HG03521 (cell line): ENCODE measurements around the gene ZFP69B.

Experiments
- ATAC-seq: cut with Tn5 transposase; IDR thresholded peaks from one replicate; pipeline ENCODE4 v1.9.1; 2021; ENCODE audit warnings: mild to moderate bottlenecking, moderate library complexity; ENCODE audit not compliant: unreplicated experiment

The ZFP69B gene

GRCh38 chr1:40449684-40450494 lies at the start of gene ZFP69B:
ZFP69B (plus strand) TSS chr1:40450476; CDS start chr1:40450962, 486 bp downstream.
- ATAC-seq, result peak; percentile 85

GRCh38 chr1:40401473-40402201 lies 48.6 kb upstream of the ZFP69B start:
- ATAC-seq, result no peak

DNA sequence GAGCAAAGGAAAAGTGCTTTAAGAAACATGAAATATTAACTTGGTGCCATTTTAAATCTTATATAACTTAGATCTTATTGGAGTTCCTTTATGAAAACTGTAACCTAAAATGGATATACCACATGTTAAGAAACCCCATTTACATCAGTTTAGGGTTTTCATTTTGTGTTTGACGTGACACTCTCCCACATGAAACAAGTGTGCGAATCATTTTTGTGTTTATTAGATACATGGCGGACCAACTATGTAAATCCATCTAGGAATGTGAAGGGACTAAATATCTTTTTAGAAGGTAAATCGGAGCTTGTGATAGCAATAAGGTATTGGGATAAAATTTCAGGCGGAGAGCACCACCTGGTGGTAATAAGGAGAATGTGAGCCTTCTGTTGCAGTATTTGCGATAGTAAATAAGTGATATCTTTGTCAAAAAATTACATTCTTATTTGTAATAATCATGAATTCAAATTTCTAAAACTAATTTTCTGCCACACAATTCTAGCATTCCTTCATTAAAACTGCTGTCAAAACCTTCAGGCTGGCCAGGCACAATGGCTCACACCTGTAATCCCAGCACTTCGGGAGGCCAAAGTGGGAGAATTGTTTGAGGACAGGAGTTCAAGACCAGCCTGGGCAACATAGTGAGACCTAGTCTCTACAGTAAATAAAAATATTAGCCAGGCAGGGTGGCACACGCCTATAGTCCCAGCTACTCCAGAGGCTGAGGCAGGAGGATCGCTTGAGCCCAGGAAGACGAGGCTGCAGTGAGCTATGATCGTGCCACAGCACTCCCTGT lies 45.4 kb upstream of the ZFP69B start:
- no peak for ATAC-seq

DNA sequence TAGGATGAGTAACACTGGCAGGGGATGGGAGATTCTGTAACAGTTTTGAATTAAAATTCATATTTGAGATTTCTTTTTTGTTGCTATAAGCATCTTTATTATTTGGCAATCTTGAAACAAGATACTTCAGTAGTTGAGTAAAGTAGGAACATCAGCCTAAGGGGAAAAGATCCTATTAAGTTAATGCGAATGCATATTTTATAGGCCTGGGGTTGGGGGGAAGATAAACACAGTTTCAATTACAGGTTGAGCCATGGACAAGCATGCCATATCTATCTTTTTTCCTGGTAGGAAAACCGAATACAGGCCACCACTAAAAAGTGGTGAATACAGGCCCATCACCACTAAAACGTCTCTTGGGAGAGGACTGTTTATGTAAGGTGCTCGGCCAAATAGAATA lies 44.5 kb upstream of the ZFP69B start:
- no peak for ATAC-seq

- ATAC-seq, result no peak
Measured at GRCh38 chr1:40407453-40407852, 42.8 kb upstream of the ZFP69B start.

- ATAC-seq, result no peak
Measured at GRCh38 chr1:40409467-40409866, 40.8 kb upstream of the ZFP69B start.

- ATAC-seq, result no peak
Measured at GRCh38 chr1:40411294-40411693, 39.0 kb upstream of the ZFP69B start.

GRCh38 chr1:40411843-40412242 lies 38.4 kb upstream of the ZFP69B start:
- no peak for ATAC-seq

- ATAC-seq, result no peak
Measured at GRCh38 chr1:40413527-40414252, 36.6 kb upstream of the ZFP69B start.

- no peak for ATAC-seq
Measured at GRCh38 chr1:40414331-40414730, 35.9 kb upstream of the ZFP69B start.

GRCh38 chr1:40416709-40417108 lies 33.6 kb upstream of the ZFP69B start:
- no peak for ATAC-seq

DNA sequence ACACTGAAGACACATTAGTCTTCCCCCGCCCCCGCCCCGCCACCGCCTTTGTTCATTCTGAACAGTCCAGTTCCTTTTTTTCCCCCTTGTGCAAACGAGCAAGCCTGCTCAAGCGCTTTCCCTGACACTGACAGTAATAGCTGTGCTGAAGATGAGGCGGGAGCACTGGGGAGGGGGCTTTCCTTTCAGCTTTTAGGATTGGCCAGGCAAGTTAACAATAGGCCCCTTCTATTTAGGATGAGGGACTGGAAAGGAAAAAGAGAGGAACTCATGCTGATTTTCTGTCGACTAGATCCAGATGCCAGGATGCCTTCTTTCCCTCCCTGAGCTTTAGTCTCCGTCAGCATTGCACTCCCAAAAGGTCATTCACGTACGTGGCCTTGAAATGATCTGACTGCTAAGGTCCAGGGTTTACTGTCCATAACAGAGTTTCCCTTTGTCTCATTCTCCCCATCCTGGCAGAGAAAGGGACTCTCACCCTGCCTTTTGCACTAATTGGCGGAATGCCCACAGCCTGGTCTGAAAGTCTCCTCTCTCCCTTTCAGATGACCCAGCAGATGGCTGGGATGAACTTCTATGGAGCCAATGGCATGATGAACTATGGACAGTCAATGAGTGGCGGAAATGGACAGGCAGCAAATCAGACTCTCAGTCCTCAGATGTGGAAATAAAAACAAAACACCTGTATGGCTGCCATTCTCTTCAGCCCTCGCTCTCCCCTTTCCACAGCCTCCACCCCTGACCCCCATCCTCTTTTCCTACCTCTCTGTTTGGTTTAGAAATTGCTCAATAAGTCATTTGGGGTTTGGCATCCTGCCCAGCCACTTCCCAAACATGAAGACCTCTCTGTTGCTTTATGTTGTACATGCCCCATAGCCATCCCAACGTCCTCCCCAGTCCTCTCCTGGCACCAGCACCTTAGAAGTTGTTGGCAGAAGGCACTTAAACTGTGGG lies 28.6 kb upstream of the ZFP69B start:
- no peak for ATAC-seq

- no peak for ATAC-seq
Measured at GRCh38 chr1:40422630-40423263, 27.5 kb upstream of the ZFP69B start.

DNA sequence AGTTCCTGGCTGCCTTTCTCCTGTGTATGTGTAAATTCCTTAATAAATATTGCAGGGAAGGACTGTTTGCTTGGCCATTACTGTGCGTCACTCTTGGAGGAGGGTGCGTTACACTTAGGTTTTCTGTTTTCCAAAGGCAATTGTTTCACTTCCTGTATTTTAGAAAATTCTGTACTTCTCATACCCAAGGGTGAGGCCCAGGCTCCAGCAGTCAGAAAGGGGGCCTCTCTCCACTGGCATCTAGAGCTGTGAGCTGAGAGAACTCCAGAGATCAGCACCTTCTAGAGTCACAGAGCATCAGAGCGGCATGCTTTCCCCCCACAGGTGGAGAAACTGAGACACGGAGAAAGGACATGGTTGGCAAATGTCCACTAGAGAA lies 27.0 kb upstream of the ZFP69B start:
- ATAC-seq, result no peak

GRCh38 chr1:40423951-40424618 lies 26.2 kb upstream of the ZFP69B start:
- no peak for ATAC-seq

GRCh38 chr1:40425198-40425597 lies 25.1 kb upstream of the ZFP69B start:
- no peak for ATAC-seq

- no peak for ATAC-seq
Measured at GRCh38 chr1:40431385-40431784, 18.9 kb upstream of the ZFP69B start.

DNA sequence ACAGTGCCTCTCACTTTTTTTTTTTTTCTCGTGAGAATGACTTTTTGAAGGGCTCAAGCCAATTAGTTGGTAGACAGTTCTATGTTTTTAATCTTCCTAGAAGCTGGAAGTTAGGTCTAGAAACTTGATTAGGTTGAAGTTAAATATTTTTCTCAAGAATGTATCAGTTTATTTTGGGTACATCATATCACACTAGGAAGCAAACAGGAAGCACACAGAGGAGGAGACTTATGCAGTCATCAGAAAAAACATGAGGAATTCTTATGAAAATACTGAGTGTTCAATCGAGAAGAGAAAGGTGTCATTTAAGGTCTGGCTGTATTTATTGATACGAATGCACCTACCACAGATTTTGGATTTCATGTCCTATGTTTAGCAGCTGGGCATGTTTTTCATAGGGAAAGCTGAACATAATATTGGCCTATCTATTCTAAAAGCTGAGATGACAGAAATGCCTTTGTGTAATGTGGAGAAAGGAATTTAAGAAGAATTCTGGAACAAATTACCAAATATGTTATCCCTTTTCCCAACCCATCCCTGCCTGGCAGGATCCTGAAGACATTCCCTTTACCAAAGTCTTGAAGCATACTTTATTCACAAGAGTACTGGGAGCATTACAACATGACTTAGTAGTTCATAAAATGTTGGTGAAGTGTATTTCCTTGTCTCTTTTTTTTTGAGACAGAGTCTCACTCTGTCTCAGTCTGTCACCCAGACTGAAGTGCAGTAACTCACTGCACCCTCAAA lies 17.5 kb upstream of the ZFP69B start:
- ATAC-seq, result no peak
